Osteocyte (in vitro differentiated cells): Measurements from ENCODE around the gene FBXO34. TPM values are rescaled to one million over a fixed set of nuclear protein-coding genes. Genes with fewer than 3 reads are reported as not detected.
"Not testable (repeated sequence)": the region's sequence is repeated elsewhere in the genome, so short reads cannot be mapped to it uniquely, and the experiment has no call there.

Experiments
- DNase-seq: peaks from one replicate; pipeline ENCODE4 v3.0.0; 2021; ENCODE audit warnings: mixed read lengths; ENCODE audit not compliant: unreplicated experiment; ENCODE audit errors: extremely low spot score
- H3K27ac Mint-ChIP-seq: one replicate; pipeline ENCODE4 v1.8.0; 2021; ENCODE audit warnings: mild to moderate bottlenecking, mixed read lengths; ENCODE audit not compliant: unreplicated experiment
- H3K27me3 Mint-ChIP-seq: one replicate; pipeline ENCODE4 v1.8.0; 2021; ENCODE audit warnings: mixed read lengths; ENCODE audit not compliant: unreplicated experiment
- H3K36me3 Mint-ChIP-seq: one replicate; pipeline ENCODE4 v1.8.0; 2021; ENCODE audit warnings: mixed read lengths; ENCODE audit not compliant: unreplicated experiment
- H3K4me1 Mint-ChIP-seq: one replicate; pipeline ENCODE4 v1.8.0; 2021; ENCODE audit warnings: mixed read lengths; ENCODE audit not compliant: unreplicated experiment
- H3K4me3 Mint-ChIP-seq: one replicate; pipeline ENCODE4 v1.8.0; 2021; ENCODE audit warnings: mild to moderate bottlenecking, moderate library complexity, mixed read lengths; ENCODE audit not compliant: unreplicated experiment
- H3K9me3 Mint-ChIP-seq: one replicate; pipeline ENCODE4 v1.8.0; 2021; ENCODE audit warnings: mixed read lengths; ENCODE audit not compliant: unreplicated experiment
- total RNA-seq: library from RNA; stranded (reverse); gene quantifications from 2 replicates; pipeline ENCODE4 v1.2.1, GENCODE V29; 2021
- TF ChIP-seq, protein P1 (sequence below): fragments of 200-600 bp; sonication (generic); IDR thresholded peaks from 2 replicates; pipeline ENCODE4 v1.5.0; 2021; ENCODE audit warnings: antibody characterized with exemption, mild to moderate bottlenecking, moderate library complexity

FBXO34 gene
- total RNA-seq, 1 donor from 2014 or later: 16.4 TPM

DNA sequence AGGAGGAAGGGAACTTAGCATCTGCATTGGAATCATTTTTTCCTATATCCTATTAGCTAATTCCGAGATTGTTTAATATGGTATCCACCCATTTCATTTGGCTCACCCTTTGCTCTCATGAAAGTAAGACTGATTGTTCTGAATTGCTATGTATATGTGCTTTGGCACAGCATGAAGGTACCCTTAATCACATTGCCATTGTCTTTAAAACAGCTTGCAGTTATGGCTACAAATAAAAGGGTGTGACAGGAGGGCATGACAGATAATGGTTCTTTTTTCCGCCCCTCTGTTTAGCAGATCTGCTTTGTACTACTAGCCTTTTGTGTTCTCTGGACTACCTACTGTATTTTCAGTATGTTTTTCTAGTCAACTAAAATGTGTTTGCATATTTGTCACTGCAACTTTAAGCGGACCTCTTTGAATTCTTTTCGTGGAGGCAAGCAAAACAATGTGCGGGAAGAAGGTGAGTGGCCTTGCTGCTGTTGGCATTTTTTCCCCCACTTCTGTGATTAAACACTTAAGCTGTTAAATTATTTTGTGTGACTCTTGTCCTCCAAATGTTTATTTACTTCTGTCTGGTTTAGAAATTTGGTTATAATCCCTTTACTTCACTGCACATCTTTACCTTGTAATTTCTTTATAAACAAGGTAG lies 35.8 kb downstream of the FBXO34 start:
- peaks cover 7% of the 10 kb centered on the region for H3K36me3 Mint-ChIP-seq
- H3K27me3 Mint-ChIP-seq: no peaks in the 10 kb centered on the region
- peaks cover 22% of the 10 kb centered on the region for H3K4me1 Mint-ChIP-seq
- H3K27ac Mint-ChIP-seq: no peak overlapping the region
- no peaks in the 10 kb centered on the region for H3K9me3 Mint-ChIP-seq
- no peak overlapping the region for H3K4me3 Mint-ChIP-seq
- TF ChIP-seq, protein P1, sequence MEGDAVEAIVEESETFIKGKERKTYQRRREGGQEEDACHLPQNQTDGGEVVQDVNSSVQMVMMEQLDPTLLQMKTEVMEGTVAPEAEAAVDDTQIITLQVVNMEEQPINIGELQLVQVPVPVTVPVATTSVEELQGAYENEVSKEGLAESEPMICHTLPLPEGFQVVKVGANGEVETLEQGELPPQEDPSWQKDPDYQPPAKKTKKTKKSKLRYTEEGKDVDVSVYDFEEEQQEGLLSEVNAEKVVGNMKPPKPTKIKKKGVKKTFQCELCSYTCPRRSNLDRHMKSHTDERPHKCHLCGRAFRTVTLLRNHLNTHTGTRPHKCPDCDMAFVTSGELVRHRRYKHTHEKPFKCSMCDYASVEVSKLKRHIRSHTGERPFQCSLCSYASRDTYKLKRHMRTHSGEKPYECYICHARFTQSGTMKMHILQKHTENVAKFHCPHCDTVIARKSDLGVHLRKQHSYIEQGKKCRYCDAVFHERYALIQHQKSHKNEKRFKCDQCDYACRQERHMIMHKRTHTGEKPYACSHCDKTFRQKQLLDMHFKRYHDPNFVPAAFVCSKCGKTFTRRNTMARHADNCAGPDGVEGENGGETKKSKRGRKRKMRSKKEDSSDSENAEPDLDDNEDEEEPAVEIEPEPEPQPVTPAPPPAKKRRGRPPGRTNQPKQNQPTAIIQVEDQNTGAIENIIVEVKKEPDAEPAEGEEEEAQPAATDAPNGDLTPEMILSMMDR: no peak
- no peak for DNase-seq

DNA sequence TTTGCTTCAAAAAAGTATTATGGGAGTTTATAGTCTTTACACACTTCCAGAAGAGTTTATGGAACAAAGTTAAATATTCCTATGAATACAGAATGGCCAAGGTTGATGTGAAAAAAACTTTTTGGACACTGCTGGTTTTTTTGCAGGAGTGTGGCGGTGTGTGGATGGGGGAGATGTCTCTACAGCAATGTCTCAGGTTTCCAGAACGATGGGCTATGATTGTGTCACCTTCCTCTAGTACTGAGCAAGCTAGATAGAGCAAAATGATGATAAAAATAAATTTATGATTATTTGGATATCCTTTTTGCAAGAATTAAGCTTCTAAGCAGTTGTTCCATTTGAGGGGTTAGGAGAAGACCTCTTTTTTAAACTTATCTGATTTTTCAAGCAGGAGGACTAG lies 37.9 kb downstream of the FBXO34 start:
- no peaks in the 10 kb centered on the region for H3K27me3 Mint-ChIP-seq
- H3K36me3 Mint-ChIP-seq: peaks cover 15% of the 10 kb centered on the region
- H3K27ac Mint-ChIP-seq: no peak overlapping the region
- H3K4me1 Mint-ChIP-seq: peaks cover 19% of the 10 kb centered on the region
- no peak overlapping the region for H3K4me3 Mint-ChIP-seq
- H3K9me3 Mint-ChIP-seq: peaks cover 6% of the 10 kb centered on the region
- no peak for DNase-seq
- TF ChIP-seq, protein P1: no peak

DNA sequence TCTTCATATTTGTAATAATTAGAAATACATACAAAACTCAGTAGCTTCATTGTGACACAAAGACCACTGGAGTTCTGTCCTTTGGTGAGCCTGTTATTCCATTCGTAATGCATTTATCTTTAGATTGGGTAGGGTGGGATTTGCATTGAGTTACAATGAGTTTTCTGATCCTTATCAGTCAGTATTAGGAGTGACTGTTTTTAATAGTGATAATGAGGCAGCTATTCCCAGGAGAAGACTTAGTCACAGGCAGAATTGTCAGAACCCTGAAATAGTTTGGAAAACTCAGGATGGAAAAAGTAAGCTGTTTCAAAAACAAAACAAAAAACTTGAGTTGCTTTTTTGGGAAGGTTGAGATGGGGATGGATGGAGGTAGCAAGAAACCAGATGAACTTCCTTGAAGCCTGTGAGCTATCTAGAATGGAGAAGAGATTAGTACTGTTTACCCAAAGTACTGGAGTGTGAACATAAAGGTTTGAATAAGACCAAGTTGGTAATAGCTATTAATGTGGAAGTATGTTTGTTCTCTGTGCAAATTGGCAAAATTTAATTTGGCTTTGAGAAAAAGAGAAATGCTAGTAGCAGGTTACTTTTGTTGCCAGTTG lies 38.6 kb downstream of the FBXO34 start:
- H3K27ac Mint-ChIP-seq: no peak overlapping the region
- DNase-seq: no peak
- H3K4me1 Mint-ChIP-seq: peaks cover 19% of the 10 kb centered on the region
- H3K9me3 Mint-ChIP-seq: peaks cover 6% of the 10 kb centered on the region
- peaks cover 15% of the 10 kb centered on the region for H3K36me3 Mint-ChIP-seq
- no peaks in the 10 kb centered on the region for H3K27me3 Mint-ChIP-seq
- H3K4me3 Mint-ChIP-seq: no peak overlapping the region
- TF ChIP-seq, protein P1: no peak

DNA sequence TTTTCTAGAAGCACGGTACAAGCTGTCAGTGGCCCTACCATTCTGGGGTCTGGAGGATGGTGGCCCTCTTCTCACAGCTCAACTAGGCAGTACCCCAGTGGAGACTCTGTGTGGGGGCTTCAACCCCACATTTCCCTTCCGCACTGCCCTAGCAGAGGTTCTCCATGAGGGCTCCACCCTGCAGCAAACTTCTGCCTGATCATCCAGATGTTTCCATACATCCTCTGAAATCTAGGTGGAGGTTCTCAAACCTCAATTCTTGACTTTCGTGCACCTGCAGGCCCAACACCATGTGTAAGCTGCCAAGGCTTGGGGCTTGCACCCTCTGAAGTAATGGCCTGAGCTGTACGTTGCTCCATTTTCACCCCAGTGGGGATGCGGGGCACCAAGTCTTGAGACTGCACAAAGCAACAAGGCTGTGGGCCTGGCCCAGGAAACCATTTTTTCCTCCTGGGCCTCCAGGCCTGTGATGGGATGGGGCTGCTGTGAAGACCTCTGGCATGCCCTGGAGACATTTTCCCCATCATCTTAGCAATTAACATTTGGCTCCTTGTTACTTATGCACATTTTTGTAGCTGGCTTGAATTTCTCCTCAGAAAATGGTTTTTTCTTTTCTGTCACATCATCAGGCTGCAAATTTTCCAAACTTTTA lies 41.3 kb downstream of the FBXO34 start:
- not testable (repeated sequence) for H3K27me3 Mint-ChIP-seq, H3K4me3 Mint-ChIP-seq, DNase-seq, H3K27ac Mint-ChIP-seq, H3K4me1 Mint-ChIP-seq
- Mint-ChIP-seq H3K36me3 (peaks cover 25% of the 10 kb centered on the region), H3K9me3 (peaks cover 12% of the 10 kb centered on the region)

DNA sequence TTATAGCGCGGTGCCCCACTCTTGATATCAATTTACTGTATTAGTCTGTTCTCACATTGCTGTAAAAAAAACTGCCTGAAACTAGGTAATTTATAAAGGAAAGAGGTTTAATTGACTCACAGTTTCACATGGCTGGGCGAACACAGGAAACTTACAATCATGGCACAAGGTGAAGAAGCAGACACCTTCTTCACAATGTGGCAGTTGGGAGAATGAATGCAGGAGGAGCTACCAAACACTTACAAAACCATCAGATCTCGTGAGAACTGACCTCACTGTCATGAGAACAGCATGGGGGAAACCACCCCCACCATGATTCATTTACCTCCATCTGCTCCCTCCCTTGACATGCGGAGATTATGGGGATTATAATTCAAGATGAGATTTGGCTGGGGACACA lies 42.3 kb downstream of the FBXO34 start:
- no peak for DNase-seq
- no peak overlapping the region for H3K4me3 Mint-ChIP-seq
- TF ChIP-seq, protein P1: no peak
- H3K4me1 Mint-ChIP-seq: peaks cover 7% of the 10 kb centered on the region
- no peak overlapping the region for H3K27ac Mint-ChIP-seq
- no peaks in the 10 kb centered on the region for H3K27me3 Mint-ChIP-seq
- H3K9me3 Mint-ChIP-seq: peaks cover 12% of the 10 kb centered on the region
- peaks cover 25% of the 10 kb centered on the region for H3K36me3 Mint-ChIP-seq
